Esophagus muscularis mucosa (tissue), 4 donors: Measurements from ENCODE around the gene GPRC5D. TPM values are rescaled to one million over a fixed set of nuclear protein-coding genes. Genes with fewer than 3 reads are reported as not detected.
A peak's percentile ranks its signal among the peaks of the same experiment; 100 is the strongest.

Experiments
- DNase-seq: peaks from one replicate; pipeline ENCODE4 v3.0.0-alpha.2; 2017; ENCODE audit errors: extremely low spot score
- H3K27ac ChIP-seq, 4 donors: fragments of 200-600 bp; sonication (generic); replicated peaks in 1 of 4; 1 replicate in 3 of 4; 2 replicates in 1 of 4; pipeline ENCODE4 v1.5.1; 2016 to 2019; ENCODE audit warnings: mild to moderate bottlenecking in 1 of 4
- H3K27me3 ChIP-seq, 4 donors: fragments of 200-600 bp; sonication (generic); one replicate each; pipeline versions ENCODE4 v1.5.1 to v1.6.0; 2016 to 2019
- H3K36me3 ChIP-seq, 4 donors: fragments of 200-600 bp; sonication (generic); one replicate each; pipeline ENCODE4 v1.5.1; 2016 to 2019
- H3K4me1 ChIP-seq, 4 donors: fragments of 200-600 bp; sonication (generic); one replicate each; pipeline ENCODE4 v1.5.1; 2016 to 2019
- H3K4me3 ChIP-seq, 4 donors: fragments of 200-600 bp; sonication (generic); 1 replicate in 2 of 4; 2 replicates in 2 of 4; pipeline ENCODE4 v1.5.1; 2016 to 2019; ENCODE audit warnings: mild to moderate bottlenecking in 4 of 4, moderate library complexity in 1 of 4
- H3K9me3 ChIP-seq, 4 donors: fragments of 200-600 bp; sonication (generic); 1 replicate in 3 of 4; 2 replicates in 1 of 4; pipeline ENCODE4 v1.5.1; 2016 to 2019
- CTCF ChIP-seq, 3 experiments: fragments of 200-600 bp in 2 of 3; fragments of 450-650 bp in 1 of 3; sonication (generic) in 2 of 3; IDR thresholded peaks; one replicate each; pipeline ENCODE4 v1.5.1; 2017 to 2019; ENCODE audit warnings: antibody characterized with exemption in 3 of 3, mild to moderate bottlenecking in 2 of 3, moderate library complexity in 1 of 3
- EP300 ChIP-seq: sonication (generic); formaldehyde crosslinking; IDR thresholded peaks from one replicate; pipeline ENCODE4 v1.6.1; 2017; ENCODE audit warnings: antibody characterized with exemption
- POLR2A ChIP-seq: fragments of 450-650 bp; IDR thresholded peaks from one replicate; pipeline ENCODE4 v1.6.1; 2017; ENCODE audit warnings: antibody characterized with exemption, moderate library complexity, mild to moderate bottlenecking, low read depth
- POLR2AphosphoS5 ChIP-seq, 2 donors: sonication (generic); formaldehyde crosslinking; IDR thresholded peaks; one replicate each; pipeline ENCODE4 v1.6.1; 2017; ENCODE audit warnings: antibody characterized with exemption in 2 of 2
- WGBS: methylation state at CpG from one replicate; pipeline ENCODE4 v1.1.5; 2018; 5-methylcytosine and 5-hydroxymethylcytosine counted together
- intact Hi-C: fragments of 100-400 bp; cut with DNase I; formaldehyde crosslinking; loops from one replicate; pipeline ENCODE4 v1.15.1; 2023
- total RNA-seq, 4 donors: library from RNA; depleted of rRNA; stranded (reverse); fragments of >200 nt; gene quantifications; one replicate each; pipeline versions ENCODE4 v1.1.0 to v1.2.1, GENCODE V29; 2016

The GPRC5D gene
- total RNA-seq, 4 donors from 2014 or later: 0.84 TPM; not detected in 3

- TF ChIP-seq POLR2A: no peak
- TF ChIP-seq POLR2AphosphoS5 (IDR thresholded peaks at IDR 0.05): peak; percentile 61 to 69
- Histone ChIP-seq H3K27me3 (no peaks in the 10 kb centered on the region), H3K4me1 (peaks cover 17 to 53% (median 41%) of the 10 kb centered on the region in 4 donors), H3K27ac (peak overlapping the region; percentile 64 to 78 (median 73)), H3K4me3 (peak overlapping the region; percentile 8 to 47 (median 28)), H3K36me3 (peaks cover 9 to 18% (median 14%) of the 10 kb centered on the region in 4 donors), H3K9me3 (no peaks in the 10 kb centered on the region)
- WGBS: 38% methylated on average over 8 of the region's 8 CpGs
- no peak for DNase-seq
- intact Hi-C loops: no loop called here
Measured at GRCh38 chr12:12992418-12993130, 40.6 kb upstream of the GPRC5D start.

- no peak for DNase-seq
- intact Hi-C loops: no loop called here
- Histone ChIP-seq H3K4me1 (peaks cover 5 to 36% (median 27%) of the 10 kb centered on the region in 4 donors), H3K27me3 (no peaks in the 10 kb centered on the region), H3K36me3 (peaks cover 21 to 35% (median 28%) of the 10 kb centered on the region in 4 donors), H3K27ac (no peak overlapping the region), H3K9me3 (no peaks in the 10 kb centered on the region), H3K4me3 (no peak overlapping the region)
- 62% methylated on average over 7 of the region's 7 CpGs for WGBS
- TF ChIP-seq EP300 (no peak), POLR2A (no peak), CTCF (IDR thresholded peaks at IDR 0.05) (no peak), POLR2AphosphoS5 (IDR thresholded peaks at IDR 0.05) (no peak)
Measured at GRCh38 chr12:12990700-12991468, 38.9 kb upstream of the GPRC5D start.

- H3K4me1 ChIP-seq: peaks cover 3 to 24% (median 13%) of the 10 kb centered on the region in 4 donors
- no peak for DNase-seq
- TF ChIP-seq EP300 (no peak), POLR2AphosphoS5 (IDR thresholded peaks at IDR 0.05) (no peak), CTCF (IDR thresholded peaks at IDR 0.05) (no peak), POLR2A (no peak)
- H3K36me3 ChIP-seq: peaks cover 28 to 58% (median 42%) of the 10 kb centered on the region in 4 donors
- WGBS: 76% methylated on average over 5 of the region's 5 CpGs
- intact Hi-C loops: loop anchor here (10.0 kb wide), 1 partner anchor 193 kb away; no protein-coding TSS in a partner anchor
- H3K4me3 ChIP-seq: no peak overlapping the region
- H3K27ac ChIP-seq: no peak overlapping the region
- no peaks in the 10 kb centered on the region for H3K27me3 ChIP-seq
- no peaks in the 10 kb centered on the region for H3K9me3 ChIP-seq
Measured at GRCh38 chr12:12987421-12987820, 35.5 kb upstream of the GPRC5D start.

GRCh38 chr12:12986775-12987331, 34.9 kb upstream of the GPRC5D start:
- Histone ChIP-seq H3K9me3 (no peaks in the 10 kb centered on the region), H3K36me3 (peaks cover 28 to 61% (median 44%) of the 10 kb centered on the region in 4 donors), H3K4me3 (no peak overlapping the region), H3K27me3 (no peaks in the 10 kb centered on the region), H3K27ac (no peak overlapping the region), H3K4me1 (peaks cover 0 to 18% (median 8%) of the 10 kb centered on the region in 4 donors)
- 86% methylated on average over 10 of the region's 10 CpGs for WGBS
- TF ChIP-seq CTCF (IDR thresholded peaks at IDR 0.05): no peak
- no peak for TF ChIP-seq POLR2AphosphoS5 (IDR thresholded peaks at IDR 0.05)
- TF ChIP-seq POLR2A: no peak
- TF ChIP-seq EP300: no peak
- intact Hi-C loops: loop anchor here (10.0 kb wide), 1 partner anchor 192 kb away; no protein-coding TSS in a partner anchor
- no peak for DNase-seq
